Ovary (tissue), 3 donors: ENCODE measurements around the gene PRAME.

Source experiments
- CTCF ChIP-seq, 3 donors: fragments of 450-650 bp in 2 of 3; fragments of 200-600 bp in 1 of 3; IDR thresholded peaks; one replicate each; pipeline versions ENCODE4 v1.5.1 to v1.8.0; 2016 to 2022; ENCODE audit warnings: antibody characterized with exemption in 3 of 3, mild to moderate bottlenecking in 1 of 3
- EP300 ChIP-seq: sonication (generic); formaldehyde crosslinking; IDR thresholded peaks from one replicate; pipeline ENCODE4 v1.6.1; 2017; ENCODE audit warnings: antibody characterized with exemption
- POLR2A ChIP-seq: fragments of 450-650 bp; IDR thresholded peaks from one replicate; pipeline ENCODE4 v1.6.1; 2017; ENCODE audit warnings: antibody characterized with exemption, mild to moderate bottlenecking, moderate library complexity
- donor health status: DM: no; HTN: no; CAD: no.

GRCh38 chr22:22587577-22588188 is 28.6 kb upstream of the PRAME start:
- TF ChIP-seq CTCF (IDR thresholded peaks at IDR 0.05), result no peak
- TF ChIP-seq EP300, result no peak
- no peak for TF ChIP-seq POLR2A
